HG02610 (cell line): ENCODE measurements around the gene PKNOX2.

Experiments
- ATAC-seq: cut with Tn5 transposase; IDR thresholded peaks from one replicate; pipeline ENCODE4 v1.9.1; 2021; ENCODE audit warnings: mild to moderate bottlenecking, moderate library complexity; ENCODE audit not compliant: unreplicated experiment

PKNOX2 gene

DNA sequence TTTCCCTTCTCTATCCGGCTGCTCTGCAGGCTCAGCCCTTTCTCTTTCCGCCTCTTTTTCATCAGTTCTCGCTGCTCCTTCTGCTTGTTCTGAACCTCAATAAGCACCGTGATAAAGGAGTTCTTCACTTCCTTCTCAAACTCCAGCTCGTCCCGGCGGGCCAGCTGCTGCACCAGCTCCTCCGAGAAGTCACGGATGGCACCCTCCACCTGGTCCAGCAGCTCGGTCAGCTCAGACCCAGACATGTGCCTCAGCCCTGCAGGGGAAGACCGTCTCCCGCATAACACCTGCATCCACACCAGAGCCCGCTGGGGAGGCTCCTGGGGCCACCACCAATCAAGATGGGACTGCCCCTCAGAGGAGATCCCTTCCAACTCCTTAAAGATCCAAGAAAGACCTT lies 291.3 kb downstream of the PKNOX2 start:
- ATAC-seq = no peak

DNA sequence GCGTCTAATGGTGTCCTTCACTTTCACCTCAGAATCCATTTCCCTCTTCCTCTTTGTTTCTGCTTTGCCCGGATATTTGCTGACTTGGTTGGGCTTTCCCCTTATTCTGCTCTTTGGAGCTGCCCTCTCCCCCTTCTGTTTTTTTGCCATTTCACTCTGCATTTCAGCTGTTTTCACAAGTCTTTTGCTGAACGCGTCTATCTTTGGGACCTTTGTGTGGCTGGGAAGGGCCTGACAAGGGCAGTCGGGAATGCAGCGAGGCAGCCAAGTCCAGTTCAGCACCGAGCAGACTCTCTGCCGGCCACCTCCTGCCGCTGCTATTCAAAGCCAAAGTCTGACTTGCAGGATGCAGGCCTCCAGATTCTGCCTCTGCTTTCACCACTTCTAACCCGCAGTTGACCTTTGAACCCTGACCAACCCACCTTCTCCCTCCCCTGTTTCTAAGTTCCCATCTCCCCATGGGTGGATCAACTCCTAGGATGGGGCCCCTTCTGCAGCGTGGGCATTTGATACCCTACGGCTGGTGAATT lies 293.3 kb downstream of the PKNOX2 start:
- ATAC-seq = no peak

DNA sequence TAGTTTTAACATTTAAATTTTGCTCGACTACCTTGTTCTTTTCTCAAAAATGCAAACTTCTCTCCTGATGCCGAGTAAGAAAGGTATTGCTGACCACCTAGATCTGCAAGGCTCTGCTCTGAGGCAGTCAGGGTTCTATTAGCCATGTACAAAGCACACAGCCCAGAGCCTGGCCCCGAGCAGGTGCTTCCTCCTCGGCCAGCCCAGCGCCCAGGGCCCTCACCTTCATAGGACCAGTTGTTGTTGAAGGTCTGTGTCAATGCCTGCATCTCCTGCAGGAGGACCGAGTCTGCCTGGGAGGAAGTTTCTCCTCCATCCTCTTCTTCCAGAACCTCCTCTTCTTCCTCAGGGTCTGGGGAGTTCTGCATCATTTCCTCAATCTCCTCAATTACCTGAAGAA lies 295.7 kb downstream of the PKNOX2 start:
- ATAC-seq = no peak

DNA sequence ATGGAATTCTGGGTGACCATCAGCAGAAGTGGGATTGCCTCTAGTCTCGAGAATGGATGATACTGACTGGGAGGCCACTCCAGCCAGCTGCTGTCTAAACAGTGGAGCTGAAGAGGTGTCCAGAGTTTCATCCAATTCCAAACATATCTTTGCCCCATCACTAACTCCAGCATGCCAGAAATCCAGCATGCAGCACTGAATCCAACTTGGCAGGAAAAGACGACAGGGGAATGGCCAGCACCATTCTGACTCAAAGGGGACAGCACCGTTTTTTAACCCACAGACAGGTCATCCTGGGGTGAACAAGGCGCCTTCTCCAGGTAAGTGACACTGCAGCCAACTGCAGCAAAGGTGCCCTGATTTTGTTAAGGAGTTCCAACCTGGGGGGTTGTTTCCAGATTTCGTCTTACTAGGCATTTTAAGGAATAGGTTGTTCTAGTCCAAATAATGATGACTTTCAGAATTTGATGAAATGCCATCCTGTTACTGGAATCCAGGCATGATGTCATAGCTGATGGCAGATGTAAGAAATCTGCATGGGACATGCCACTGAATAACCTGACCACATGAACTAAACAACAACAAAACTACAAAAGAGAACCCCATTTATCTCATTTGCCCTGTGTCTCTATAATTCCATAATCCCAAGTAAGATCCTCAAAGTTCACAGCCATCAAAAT lies 299.2 kb downstream of the PKNOX2 start:
- ATAC-seq = no peak

DNA sequence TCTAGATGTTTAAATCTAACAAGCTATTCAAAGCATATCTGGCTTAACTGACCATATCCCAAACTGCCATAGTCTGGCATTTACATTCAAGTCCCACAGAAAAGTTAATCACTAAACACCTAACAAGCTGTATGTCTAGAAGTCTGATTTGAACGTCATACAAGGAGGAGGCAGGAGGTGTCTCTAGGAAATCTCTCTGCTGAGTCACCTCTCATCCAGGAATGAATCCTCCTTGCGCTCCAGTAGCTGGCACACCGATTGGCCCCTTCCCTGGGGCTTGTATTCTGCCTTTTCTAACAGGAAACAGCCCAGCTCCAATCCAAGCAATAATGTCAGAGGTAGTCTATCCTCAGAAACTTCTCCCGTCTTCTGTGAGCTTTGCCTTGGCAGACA lies 299.7 kb downstream of the PKNOX2 start:
- no peak for ATAC-seq

DNA sequence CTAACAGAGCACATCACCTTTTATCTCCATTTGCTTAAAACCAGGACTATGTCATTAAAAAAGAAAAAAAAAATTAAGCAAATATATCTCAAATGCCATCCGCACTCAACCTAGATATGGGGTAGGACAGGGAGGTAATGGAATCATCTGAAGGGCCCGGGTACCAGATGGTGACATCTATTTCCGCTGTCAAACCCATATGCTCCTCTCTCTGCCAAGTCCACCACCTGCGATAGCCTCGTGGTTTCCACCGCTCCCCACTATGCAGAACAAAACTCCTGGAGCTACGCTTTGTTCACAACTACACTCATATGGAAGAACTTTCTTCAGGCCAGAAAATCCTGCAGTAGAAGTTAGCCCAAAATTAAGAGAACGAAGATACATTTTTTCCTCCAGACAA lies 300.1 kb downstream of the PKNOX2 start:
- no peak for ATAC-seq

DNA sequence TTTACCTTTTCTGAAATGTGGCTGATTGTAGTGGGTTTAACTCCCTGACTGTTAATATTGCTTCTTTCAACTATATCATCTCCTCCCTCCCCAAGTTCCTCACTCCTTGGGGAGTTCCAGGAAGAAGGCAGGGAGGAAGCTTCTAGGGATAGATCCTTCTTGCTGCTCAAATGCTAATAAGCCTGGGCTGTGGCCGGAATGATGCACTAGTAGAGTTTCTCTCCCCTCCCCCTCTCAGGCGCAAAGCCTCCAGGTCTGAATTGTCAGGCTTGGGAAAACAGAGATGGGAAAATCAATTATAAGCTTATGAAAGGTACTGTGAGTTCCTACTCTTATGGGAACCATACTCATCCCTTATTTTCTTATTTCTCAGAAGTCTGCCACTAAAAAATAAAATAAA lies 300.7 kb downstream of the PKNOX2 start:
- no peak for ATAC-seq

DNA sequence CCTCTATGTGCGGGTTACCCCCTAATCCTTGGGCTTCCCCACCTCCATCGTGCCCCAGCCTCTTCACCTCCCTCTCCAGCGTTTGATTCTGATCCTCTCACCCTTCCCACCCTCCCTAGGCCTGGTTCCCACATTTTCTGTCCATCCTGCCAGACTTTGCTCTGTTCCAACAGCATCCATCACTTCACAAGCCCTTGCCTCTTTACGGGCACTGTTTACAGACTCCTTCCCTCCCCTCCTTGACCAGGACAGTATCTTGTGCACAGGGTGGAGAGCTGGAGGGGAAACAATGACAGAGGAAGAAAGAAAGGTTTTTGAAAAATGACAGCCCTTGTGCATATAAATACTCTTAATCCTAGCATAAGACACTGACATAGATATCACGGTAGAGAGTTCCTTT lies 301.1 kb downstream of the PKNOX2 start:
- no peak for ATAC-seq

DNA sequence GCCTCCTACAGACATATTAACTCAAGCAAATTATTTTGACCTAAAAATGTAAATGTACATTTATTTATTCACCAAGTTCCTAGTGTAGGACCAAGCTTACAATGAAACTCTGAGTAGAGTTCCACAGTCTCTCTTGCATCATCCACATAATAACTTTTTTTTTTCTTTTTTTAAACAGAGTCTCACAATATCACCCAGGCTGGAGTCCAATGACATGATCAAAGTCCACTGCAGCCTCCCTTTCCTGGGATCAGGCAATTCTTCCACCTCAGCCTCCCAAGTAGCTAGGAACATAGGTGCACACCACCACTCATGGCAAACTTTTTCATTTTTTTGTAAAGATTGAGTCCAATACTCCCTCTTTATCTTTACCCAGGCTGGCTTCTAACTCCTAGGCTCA lies 303.5 kb downstream of the PKNOX2 start:
- ATAC-seq = no peak

DNA sequence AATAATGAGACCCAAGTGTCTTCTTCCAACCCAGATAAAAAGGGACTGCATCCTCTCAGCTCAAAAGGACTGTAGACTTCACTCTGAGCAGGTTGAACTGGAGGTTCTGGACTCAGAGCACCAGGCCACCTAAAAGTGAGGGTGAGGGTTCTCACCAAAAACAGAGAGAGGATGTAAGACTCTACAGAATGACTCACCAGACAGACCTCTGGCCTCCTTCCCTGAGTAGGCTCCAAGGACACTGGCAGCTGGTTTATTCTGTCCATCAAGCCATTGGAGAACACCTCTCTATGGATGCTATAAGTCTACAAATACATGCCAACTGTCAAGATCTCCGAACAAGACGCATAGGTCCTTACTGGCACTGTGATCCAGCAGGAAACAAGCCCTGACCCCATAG lies 304.3 kb downstream of the PKNOX2 start:
- no peak for ATAC-seq

DNA sequence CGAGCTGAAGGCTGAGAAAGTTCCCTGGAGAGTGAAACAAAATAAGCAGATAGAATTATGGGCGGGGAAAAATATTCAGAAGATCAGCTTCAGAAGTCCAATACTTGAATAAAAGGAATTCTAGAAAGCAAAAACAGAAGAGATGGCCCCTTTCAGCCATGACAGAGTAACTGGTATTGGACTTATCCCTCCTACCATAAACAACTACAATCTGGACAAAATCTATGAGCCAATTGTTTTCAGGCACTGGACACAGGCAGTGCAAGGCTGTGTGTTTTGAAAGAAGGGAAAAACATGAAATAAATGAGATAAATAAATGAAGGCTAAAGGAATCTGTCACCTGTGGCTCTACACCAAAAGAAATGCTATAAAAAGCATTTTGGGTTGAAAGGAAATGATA lies 305.8 kb downstream of the PKNOX2 start:
- ATAC-seq = no peak

DNA sequence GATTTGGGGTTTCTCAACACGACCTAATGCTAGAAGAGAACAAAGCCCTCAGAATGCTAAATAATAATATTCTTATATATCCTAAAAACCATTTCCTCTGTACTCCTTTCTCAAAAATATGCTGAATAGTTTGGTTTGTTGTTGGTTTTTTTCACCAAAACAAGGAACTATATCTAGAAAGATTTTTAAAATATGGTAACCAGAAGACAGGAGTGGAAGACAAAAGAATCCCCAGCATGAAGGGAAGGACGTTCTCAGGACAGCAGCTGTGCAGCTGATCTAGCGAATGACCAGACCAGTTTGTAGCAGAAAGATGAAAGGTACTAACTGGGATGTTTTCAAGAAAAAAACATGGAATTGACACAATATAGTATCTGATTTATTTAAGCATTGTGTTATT lies 312.2 kb downstream of the PKNOX2 start:
- ATAC-seq = no peak

DNA sequence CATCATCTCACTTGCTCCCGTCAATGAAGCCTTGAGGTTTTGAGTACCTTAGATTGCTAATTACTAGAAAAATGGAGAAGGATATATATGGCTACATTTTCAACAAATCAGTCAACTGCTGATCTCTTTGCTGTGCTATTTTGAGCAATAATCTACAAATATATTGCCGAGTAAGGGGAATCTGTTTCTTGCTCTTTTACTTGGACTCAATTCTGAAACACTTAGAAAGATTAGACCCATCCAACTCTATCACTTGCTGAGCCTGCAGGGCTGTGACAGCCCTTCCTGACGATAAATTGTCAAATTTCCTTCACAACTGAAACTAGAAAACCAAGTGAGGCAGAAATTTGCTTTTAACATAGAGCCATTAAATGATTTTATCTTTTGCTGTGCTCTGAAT lies 314.6 kb downstream of the PKNOX2 start:
- ATAC-seq = no peak

DNA sequence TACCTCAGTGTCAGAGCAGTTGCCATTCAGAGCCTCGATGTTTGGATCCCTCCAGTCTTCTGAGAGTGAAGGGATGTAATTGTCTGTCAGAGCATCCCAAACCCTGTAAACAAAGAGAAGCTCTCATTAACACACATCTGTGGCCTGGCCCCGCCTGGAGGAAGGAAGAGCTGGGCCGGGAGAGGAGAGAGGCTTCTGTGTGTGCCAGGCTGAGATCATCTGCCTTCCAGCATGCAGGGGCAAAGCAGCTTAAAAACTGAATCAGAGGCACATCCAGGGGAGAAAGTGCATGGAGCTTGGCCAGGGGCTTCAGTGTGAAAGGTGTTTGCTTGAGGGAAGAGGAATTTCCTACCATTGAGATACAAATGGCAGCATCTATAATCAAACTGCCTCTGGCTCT lies 317.0 kb downstream of the PKNOX2 start:
- no peak for ATAC-seq
